K562 (cell line): ENCODE results near the gene TLE4. TPM values are rescaled to one million over a fixed set of nuclear protein-coding genes. Genes with fewer than 3 reads are reported as not detected.

Experiments used
- ATAC-seq: fragments of 200-7000 bp; cut with Tn5 transposase; 3 replicates; pipeline ENCODE4 v1.9.1; 2020; ENCODE audit warnings: moderate library complexity
- BruUV-seq: library from RNA; stranded (reverse); fragments of 400-500 nt; replicated peaks from 2 replicates; lab custom pipeline; 2021; lab: Mats Ljungman, UMichigan
- CTCF ChIA-PET: fragments of 300-600 bp; formaldehyde crosslinking; extraction: SDS; loops from one replicate; lab custom pipeline; 2021; ENCODE audit warnings: low intra/inter-chr PET ratio; lab: Yijun Ruan, JAX
- POLR2A ChIA-PET: fragments of 300-600, 350-650 bp; sonication (Branson Sonifier 250); formaldehyde crosslinking; extraction: SDS; loops from one replicate; lab custom pipeline; 2021; ENCODE audit warnings: antibody characterized with exemption, inconsistent platforms; lab: Yijun Ruan, JAX
- DNase-seq, 4 experiments: peaks; one replicate each; pipeline versions ENCODE4 v3.0.0 to v3.0.0-alpha.2; 2011 to 2018; ENCODE audit warnings: low spot score in 3 of 4, mixed read lengths in 3 of 4; ENCODE audit errors: extremely low read depth in 1 of 4
- FAIRE-seq: peaks from 2 replicates; lab custom pipeline; 2011; peaks lifted over from hg19 to GRCh38; lab: Jason Lieb, UNC
- H2AFZ ChIP-seq: 2 replicates; pipeline ENCODE4 v1.6.0; 2011; ENCODE audit warnings: low read depth, low read length, control low read depth, inconsistent platforms
- H3K27ac ChIP-seq: fragments of 200-600 bp; 3 replicates; pipeline ENCODE4 v1.8.0; 2011; ENCODE audit warnings: low read depth, mild to moderate bottlenecking, control low read depth, inconsistent platforms, low read length, moderate library complexity, mixed read lengths; ENCODE audit errors: extremely low read depth
- H3K27me3 ChIP-seq, 2 experiments: fragments of 300-600 bp in 1 of 2; 2 replicates in 1 of 2; 3 replicates in 1 of 2; pipeline versions ENCODE4 v1.6.0 to v1.8.0; 2011; ENCODE audit warnings: inconsistent platforms in 2 of 2, low read length in 2 of 2, mild to moderate bottlenecking in 1 of 2, mixed read lengths in 1 of 2, moderate library complexity in 1 of 2; ENCODE audit not compliant: control insufficient read depth in 2 of 2, insufficient read depth in 2 of 2
- H3K36me3 ChIP-seq: fragments of 300-600 bp; 3 replicates; pipeline ENCODE4 v1.8.0; 2011; ENCODE audit warnings: mild to moderate bottlenecking, low read length, inconsistent platforms; ENCODE audit not compliant: control insufficient read depth, insufficient read depth
- H3K4me1 ChIP-seq, 2 experiments: fragments of 200-600 bp in 1 of 2; replicated peaks in 1 of 2; 2 replicates in 1 of 2; 3 replicates in 1 of 2; pipeline versions ENCODE4 v1.5.1 to v1.8.0; 2011; ENCODE audit warnings: inconsistent platforms in 2 of 2, low read length in 2 of 2, mild to moderate bottlenecking in 1 of 2, mixed read lengths in 1 of 2, moderate library complexity in 1 of 2; ENCODE audit not compliant: control insufficient read depth in 2 of 2, insufficient read depth in 2 of 2
- H3K4me2 ChIP-seq: 2 replicates; pipeline ENCODE4 v1.6.1; 2011; ENCODE audit warnings: low read length, control low read depth, inconsistent platforms, mixed read lengths; ENCODE audit not compliant: insufficient read depth
- H3K4me3 ChIP-seq: fragments of 200-600 bp; sonication (generic), shearing (Covaris generic); 2 replicates; pipeline ENCODE4 v1.5.1; 2016; ENCODE audit warnings: control low read depth, inconsistent platforms
- H3K79me2 ChIP-seq: fragments of 200-600 bp; 3 replicates; pipeline ENCODE4 v1.8.0; 2011; ENCODE audit warnings: low read length, inconsistent platforms; ENCODE audit not compliant: control insufficient read depth, insufficient read depth
- H3K9ac ChIP-seq, 2 experiments: 2 replicates each; pipeline versions ENCODE4 v1.6.0 to v1.6.1; 2011; ENCODE audit warnings: low read depth in 2 of 2, low read length in 2 of 2, control low read depth in 1 of 2, inconsistent platforms in 1 of 2, mild to moderate bottlenecking in 1 of 2, mixed read lengths in 1 of 2; ENCODE audit not compliant: insufficient read depth in 1 of 2
- H3K9me1 ChIP-seq: one replicate; pipeline ENCODE4 v1.6.0; 2011; ENCODE audit warnings: inconsistent platforms, mild to moderate bottlenecking, low read length, moderate library complexity; ENCODE audit not compliant: control insufficient read depth, insufficient read depth
- H3K9me3 ChIP-seq: replicated peaks from 2 replicates; pipeline ENCODE4 v1.5.1; 2011; ENCODE audit warnings: low read depth, low read length, inconsistent platforms; ENCODE audit not compliant: control insufficient read depth, insufficient read depth
- H4K20me1 ChIP-seq: replicated peaks from 2 replicates; pipeline ENCODE4 v1.6.1; 2011; ENCODE audit warnings: low read length, inconsistent platforms, mixed read lengths; ENCODE audit not compliant: control insufficient read depth, insufficient read depth
- BRD9 ChIP-seq: fragments of 450-650 bp; IDR thresholded peaks from 2 replicates; pipeline ENCODE4 v1.6.1; 2018; ENCODE audit warnings: low read depth; ENCODE audit not compliant: partially characterized antibody
- CHD4 ChIP-seq: fragments of 200-600 bp; sonication (generic); IDR thresholded peaks from 3 replicates; pipeline ENCODE4 v1.6.1; 2012; ENCODE audit warnings: low read depth, mild to moderate bottlenecking, mixed read lengths, low read length, inconsistent platforms; ENCODE audit not compliant: insufficient read depth, insufficient replicate concordance, poor library complexity, severe bottlenecking
- RHOXF2B ChIP-seq: fragments of 250-450 bp; sonication (Bioruptor Pico); conservative IDR thresholded peaks from 2 replicates; pipeline ENCODE4 v1.5.1; 2021
- TBP ChIP-seq: optimal IDR thresholded peaks from 2 replicates; pipeline ENCODE3; 2011; ENCODE audit warnings: low read depth, low read length, improper control_type of control experiment
- ZEB2 ChIP-seq: fragments of 450-650 bp; IDR thresholded peaks from 2 replicates; pipeline ENCODE4 v1.6.1; 2016
- ZNF217 ChIP-seq: sonication (generic); formaldehyde crosslinking; IDR thresholded peaks from 2 replicates; pipeline ENCODE4 v1.8.0; 2022; ENCODE audit warnings: mild to moderate bottlenecking, missing genetic modification reagents
- ZNF318 ChIP-seq, 2 experiments: fragments of 450-650 bp; IDR thresholded peaks; 2 replicates each; pipeline ENCODE4 v1.6.1; 2016; ENCODE audit warnings: mild to moderate bottlenecking in 2 of 2, borderline replicate concordance in 1 of 2, low read depth in 1 of 2, moderate library complexity in 1 of 2
- ZNF77 ChIP-seq: fragments of 250-450 bp; sonication (Bioruptor Pico); IDR thresholded peaks from 2 replicates; pipeline ENCODE4 v1.5.0; 2020
- WGBS: fragments of 100-300 bp; shearing (Covaris generic); methylation state at CpG from one replicate; pipeline ENCODE4 v1.1.6; 2016; ENCODE audit warnings: low coverage, mixed read lengths; ENCODE audit not compliant: insufficient coverage; ENCODE audit errors: missing lambda C conversion rate; 5-methylcytosine and 5-hydroxymethylcytosine counted together
- in situ Hi-C: fragments of 300-500 bp; cut with MboI; formaldehyde crosslinking; loops from 4 replicates; pipeline ENCODE4 v1.15.0; 2018; ENCODE audit warnings: inconsistent platforms, mixed read lengths
- intact Hi-C: fragments of 100-400 bp; cut with micrococcal nuclease; formaldehyde crosslinking; loops from 2 replicates; pipeline ENCODE4 v1.14.2; 2022
- polyA plus RNA-seq, 8 experiments: library from polyadenylated mRNA; depleted of rRNA in 4 of 8; stranded (reverse) in 5 of 8; unstranded in 3 of 8; fragments of >200 nt; fragmentation: Nextera tagmentation in 2 of 8; fragmentation: Illumina TruSeq in 1 of 8; extraction: Ambion mirVana in 2 of 8; extraction: Trizol in 1 of 8; gene quantifications; 2 replicates each; pipeline versions ENCODE4 v1.2.1 to v1.2.3, GENCODE V29; 2011 to 2014; ENCODE audit warnings: inconsistent platforms in 1 of 8, missing spikeins in 1 of 8
- total RNA-seq, 7 experiments: library from RNA; depleted of rRNA in 6 of 7; stranded (reverse); fragments of >200 nt in 6 of 7; fragmentation: Illumina TruSeq in 2 of 7; extraction: Trizol in 2 of 7; gene quantifications; 2 replicates each; pipeline versions ENCODE4 v1.2.1 to v1.2.3, GENCODE V29; 2011 to 2021; ENCODE audit warnings: low replicate concordance in 1 of 7
- TF ChIP-seq, protein P1 (sequence below): fragments of 450-650 bp; formaldehyde crosslinking; IDR thresholded peaks from 2 replicates; pipeline ENCODE4 v1.4.0; 2022; ENCODE audit warnings: missing genetic modification characterization
- TF ChIP-seq, protein P2 (sequence below): sonication (generic); formaldehyde crosslinking; IDR thresholded peaks from 2 replicates; pipeline ENCODE4 v1.8.0; 2022; ENCODE audit warnings: missing genetic modification reagents, mild to moderate bottlenecking, moderate library complexity, borderline replicate concordance

Gene TLE4
- total and polyA plus RNA-seq, 9 of the 15 experiments (the other 6 are each of a cell fraction or from before 2014, with no cell fraction given): 1.1 to 8.8 (median 5.7) TPM

DNA sequence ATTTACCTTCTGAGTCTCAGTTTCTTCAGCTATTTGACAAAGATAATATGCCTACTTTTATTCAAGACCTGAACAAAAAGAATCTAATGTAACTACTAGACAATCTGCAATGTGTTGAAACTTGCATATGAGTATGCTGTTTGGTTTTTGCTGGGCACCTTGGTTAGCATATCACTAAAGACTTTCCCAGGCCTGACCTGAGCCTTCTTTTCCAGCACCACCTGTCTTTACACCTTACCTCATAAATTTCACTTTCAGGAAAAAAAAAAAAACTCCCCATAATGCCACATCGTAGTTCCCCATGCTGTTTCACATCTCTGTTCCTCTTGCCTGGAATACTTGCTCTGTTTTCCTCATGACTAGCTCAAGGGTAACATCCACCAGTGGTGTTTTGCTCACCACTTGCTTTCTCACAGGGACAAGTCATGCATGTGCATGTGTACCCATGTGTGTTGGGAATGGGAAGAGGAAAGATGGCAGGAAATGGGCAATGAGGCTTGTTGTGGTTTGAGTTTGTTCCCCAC lies 45.6 kb upstream of the TLE4 start:
- no TSS peak for BruUV-seq
- H3K79me2 ChIP-seq: no peaks in the 10 kb centered on the region
- WGBS: 0% methylated on average over 1 of the region's 1 CpG
- FAIRE-seq: no peak
- TF ChIP-seq ZNF217 (CRISPR knock-in tag): no peak
- no peak for TF ChIP-seq CHD4
- TF ChIP-seq TBP: no peak
- TF ChIP-seq, protein P1, sequence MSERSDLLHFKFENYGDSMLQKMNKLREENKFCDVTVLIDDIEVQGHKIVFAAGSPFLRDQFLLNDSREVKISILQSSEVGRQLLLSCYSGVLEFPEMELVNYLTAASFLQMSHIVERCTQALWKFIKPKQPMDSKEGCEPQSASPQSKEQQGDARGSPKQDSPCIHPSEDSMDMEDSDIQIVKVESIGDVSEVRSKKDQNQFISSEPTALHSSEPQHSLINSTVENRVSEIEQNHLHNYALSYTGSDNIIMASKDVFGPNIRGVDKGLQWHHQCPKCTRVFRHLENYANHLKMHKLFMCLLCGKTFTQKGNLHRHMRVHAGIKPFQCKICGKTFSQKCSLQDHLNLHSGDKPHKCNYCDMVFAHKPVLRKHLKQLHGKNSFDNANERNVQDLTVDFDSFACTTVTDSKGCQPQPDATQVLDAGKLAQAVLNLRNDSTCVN: no peak
- TF ChIP-seq, protein P2, sequence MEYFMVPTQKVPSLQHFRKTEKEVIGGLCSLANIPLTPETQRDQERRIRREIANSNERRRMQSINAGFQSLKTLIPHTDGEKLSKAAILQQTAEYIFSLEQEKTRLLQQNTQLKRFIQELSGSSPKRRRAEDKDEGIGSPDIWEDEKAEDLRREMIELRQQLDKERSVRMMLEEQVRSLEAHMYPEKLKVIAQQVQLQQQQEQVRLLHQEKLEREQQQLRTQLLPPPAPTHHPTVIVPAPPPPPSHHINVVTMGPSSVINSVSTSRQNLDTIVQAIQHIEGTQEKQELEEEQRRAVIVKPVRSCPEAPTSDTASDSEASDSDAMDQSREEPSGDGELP: no peak
- TF ChIP-seq ZNF318 (IDR thresholded peaks at IDR 0.05; ENCODE audit: borderline replicate concordance in 1 of 2, low read depth in 1 of 2): no peak
- TF ChIP-seq RHOXF2B (CRISPR knock-in tag): no peak
- TF ChIP-seq ZNF77 (CRISPR knock-in tag): no peak
- TF ChIP-seq BRD9: no peak
- no peak for TF ChIP-seq ZEB2
- TF ChIP-seq, all 486 proteins: peak for 0
- intact Hi-C loops (no loop called here), in situ Hi-C loops (no loop called here)
- ChIA-PET CTCF (no interaction called here), POLR2A (no interaction called here)
- DNase-seq (no peak), ATAC-seq (no peak)
- Histone ChIP-seq H3K36me3 (no peaks in the 10 kb centered on the region), H3K9ac (no peak overlapping the region), H2AFZ (no peak overlapping the region), H3K9me1 (no peaks in the 10 kb centered on the region), H3K27ac (no peak overlapping the region), H3K4me1 (no peaks in the 10 kb centered on the region), H3K27me3 (no peaks in the 10 kb centered on the region), H3K9me3 (no peaks in the 10 kb centered on the region), H3K4me2 (no peak overlapping the region), H3K4me3 (no peak overlapping the region), H4K20me1 (no peaks in the 10 kb centered on the region)
